ENCODE measurements around the gene CDK3.
A peak's percentile ranks its signal among the peaks of the same experiment; 100 is the strongest.
"Not testable (repeated sequence)": the region's sequence is repeated elsewhere in the genome, so short reads cannot be mapped to it uniquely, and the experiment has no call there.

CDK3 gene

GRCh38 chr17:76017481-76018339, 17.1 kb downstream of the CDK3 start:
- DNase-seq: no peak

- DNase-seq: no peak
Measured at GRCh38 chr17:76018340-76018680, 17.7 kb downstream of the CDK3 start.

GRCh38 chr17:76018801-76019200, 18.1 kb downstream of the CDK3 start:
- DNase-seq: no peak

- no peak for DNase-seq
Measured at GRCh38 chr17:76019833-76020467, 19.3 kb downstream of the CDK3 start.

GRCh38 chr17:76022285-76022684, 21.6 kb downstream of the CDK3 start:
- DNase-seq: no peak

- DNase-seq: no peak
Measured at GRCh38 chr17:76022973-76023899, 22.6 kb downstream of the CDK3 start.

GRCh38 chr17:76023900-76024237, 23.2 kb downstream of the CDK3 start:
- no peak for DNase-seq

- no peak for DNase-seq
Measured at GRCh38 chr17:76024353-76024752, 23.7 kb downstream of the CDK3 start.

GRCh38 chr17:76025294-76025693, 24.6 kb downstream of the CDK3 start:
- no peak for DNase-seq

- DNase-seq: no peak
Measured at GRCh38 chr17:76026714-76027158, 26.1 kb downstream of the CDK3 start.

GRCh38 chr17:76027159-76027839, 26.6 kb downstream of the CDK3 start, which contains the start of gene EVPL:
EVPL (minus strand) TSS chr17:76027306; CDS start chr17:76027198, 108 bp downstream.
- no peak for DNase-seq

GRCh38 chr17:76032073-76032779, 31.6 kb downstream of the CDK3 start:
- DNase-seq: peak; percentile 50 to 85

- DNase-seq: no peak
Measured at GRCh38 chr17:76032780-76033108, 32.1 kb downstream of the CDK3 start.

GRCh38 chr17:76033139-76033538, 32.5 kb downstream of the CDK3 start:
- no peak for DNase-seq

- DNase-seq: peak; percentile 87 to 94
Measured at GRCh38 chr17:76034428-76035350, 34.0 kb downstream of the CDK3 start.

GRCh38 chr17:76036497-76037261, 36.0 kb downstream of the CDK3 start:
- DNase-seq: no peak

GRCh38 chr17:76038050-76038449, 37.4 kb downstream of the CDK3 start:
- DNase-seq: no peak

- DNase-seq: no peak
Measured at GRCh38 chr17:76039121-76039520, 38.5 kb downstream of the CDK3 start.

- DNase-seq: no peak
Measured at GRCh38 chr17:76040376-76040775, 39.7 kb downstream of the CDK3 start.

GRCh38 chr17:76042868-76043267, 42.2 kb downstream of the CDK3 start:
- not testable (repeated sequence) for DNase-seq
